HG03060 (cell line): Measurements from ENCODE around the gene ANKAR.
"Not testable (repeated sequence)": the region's sequence is repeated elsewhere in the genome, so short reads cannot be mapped to it uniquely, and the experiment has no call there.

Experiments used
- ATAC-seq: cut with Tn5 transposase; IDR thresholded peaks from one replicate; pipeline ENCODE4 v1.9.1; 2021; ENCODE audit warnings: low read depth, moderate number of reproducible peaks; ENCODE audit not compliant: unreplicated experiment

The ANKAR gene

GRCh38 chr2:189698020-189698887, 23.8 kb downstream of the ANKAR start:
- no peak for ATAC-seq

- ATAC-seq, result no peak
Measured at GRCh38 chr2:189700681-189701080, 26.2 kb downstream of the ANKAR start.

DNA sequence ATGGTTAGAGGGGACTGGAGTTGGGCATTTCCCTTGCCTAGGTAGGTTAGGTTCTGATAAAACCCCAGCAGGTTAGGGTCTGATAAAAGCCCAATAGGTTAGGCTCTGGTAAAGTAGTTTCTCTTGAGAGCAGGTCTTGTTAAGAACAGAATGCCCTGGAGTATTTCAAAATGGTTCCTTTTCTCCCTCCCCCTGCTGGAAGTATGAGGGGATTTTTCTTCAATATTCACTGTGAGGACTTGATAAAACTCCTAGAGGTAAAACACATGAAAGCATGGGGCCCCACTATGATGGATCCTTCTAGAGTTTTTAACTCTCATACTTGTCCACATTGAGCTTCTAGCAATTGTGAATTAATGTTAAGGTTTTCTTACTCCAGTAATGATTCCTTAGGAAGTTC, 27.6 kb downstream of the ANKAR start:
- no peak for ATAC-seq

DNA sequence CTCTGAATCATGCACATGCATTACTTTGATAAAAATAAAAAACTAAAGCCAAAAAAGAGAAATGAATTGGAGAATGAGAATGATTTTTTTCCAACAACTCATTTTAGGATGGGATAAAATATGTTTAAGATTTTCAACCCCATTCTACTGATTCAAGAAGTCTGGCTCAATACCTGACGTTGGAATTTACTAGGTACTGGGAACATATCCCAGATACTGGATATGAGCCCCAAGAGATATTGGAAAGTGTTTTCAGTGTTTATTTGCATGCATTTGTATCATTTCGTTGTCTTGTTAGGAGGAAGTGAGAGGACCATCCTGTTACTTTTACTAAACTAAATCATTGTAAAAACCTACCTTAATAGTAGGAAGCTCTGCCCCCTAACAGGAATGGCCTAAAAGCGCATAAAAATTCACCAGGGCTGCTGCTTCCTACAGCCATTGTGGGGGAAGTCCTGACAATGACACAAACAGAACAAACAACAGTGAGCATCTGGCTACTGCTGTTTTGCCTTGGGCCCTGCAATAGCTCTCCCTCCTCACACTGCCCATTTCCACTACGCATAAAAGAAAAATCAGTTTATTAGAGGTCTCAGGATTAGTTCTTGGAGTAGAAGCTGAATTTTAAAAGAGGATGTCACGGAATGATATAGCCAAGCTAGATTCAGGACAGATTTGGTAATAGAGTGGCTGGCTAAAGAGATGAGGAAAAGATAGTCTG, 35.2 kb downstream of the ANKAR start:
- ATAC-seq, result no peak

DNA sequence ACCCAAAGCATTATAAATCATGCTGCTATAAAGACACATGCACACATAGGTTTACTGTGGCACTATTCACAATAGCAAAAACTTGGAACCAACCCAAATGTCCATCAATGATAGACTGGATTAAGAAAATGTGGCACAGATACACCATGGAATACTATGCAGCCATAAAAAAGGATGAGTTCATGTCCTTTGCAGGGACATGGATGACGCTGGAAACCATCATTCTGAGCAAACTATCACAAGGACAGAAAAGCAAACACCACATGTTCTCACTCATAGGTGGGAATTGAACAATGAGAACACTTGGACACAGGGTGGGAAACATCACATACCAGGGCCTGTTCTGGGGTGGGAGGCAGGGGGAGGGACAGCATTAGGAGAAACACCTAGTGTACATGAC, 43.1 kb downstream of the ANKAR start:
- not testable (repeated sequence) for ATAC-seq

- ATAC-seq, result no peak
Measured at GRCh38 chr2:189719571-189719970, 45.1 kb downstream of the ANKAR start.

- ATAC-seq, result no peak
Measured at GRCh38 chr2:189723192-189723591, 48.7 kb downstream of the ANKAR start.
